CD14-positive monocyte (primary cell): ENCODE data around the gene DPH1. TPM values are rescaled to one million over a fixed set of nuclear protein-coding genes. Genes with fewer than 3 reads are reported as not detected.

Experiments
- DNase-seq, 3 donors: peaks; one replicate each; pipeline ENCODE4 v3.0.0-alpha.2; 2011 to 2022
- H2AFZ ChIP-seq: 2 replicates; pipeline ENCODE4 v1.6.0; 2012; ENCODE audit warnings: mild to moderate bottlenecking, low read depth, low read length, inconsistent platforms; ENCODE audit not compliant: insufficient read depth, poor library complexity, severe bottlenecking
- H3K27ac ChIP-seq, 2 donors: 1 replicate in 1 of 2; 2 replicates in 1 of 2; pipeline ENCODE4 v1.5.1; 2012 to 2013; ENCODE audit warnings: low read length in 2 of 2, control low read depth in 1 of 2, inconsistent platforms in 1 of 2, low read depth in 1 of 2, mild to moderate bottlenecking in 1 of 2
- H3K27me3 ChIP-seq, 2 donors: one replicate each; pipeline versions ENCODE4 v1.6.0 to v1.6.1; 2011 to 2013; ENCODE audit warnings: low read length in 2 of 2; ENCODE audit not compliant: control insufficient read depth in 2 of 2, insufficient read depth in 2 of 2
- H3K36me3 ChIP-seq, 2 donors: replicated peaks in 1 of 2; 1 replicate in 1 of 2; 2 replicates in 1 of 2; pipeline versions ENCODE4 v1.5.1 to v1.6.1; 2012 to 2013; ENCODE audit warnings: low read length in 2 of 2, control low read depth in 1 of 2, inconsistent platforms in 1 of 2, mild to moderate bottlenecking in 1 of 2; ENCODE audit not compliant: insufficient read depth in 2 of 2, control insufficient read depth in 1 of 2
- H3K4me1 ChIP-seq, 2 donors: 1 replicate in 1 of 2; 2 replicates in 1 of 2; pipeline versions ENCODE4 v1.5.1 to v1.6.1; 2012 to 2013; ENCODE audit warnings: low read length in 2 of 2, control low read depth in 1 of 2, inconsistent platforms in 1 of 2, mild to moderate bottlenecking in 1 of 2, moderate library complexity in 1 of 2; ENCODE audit not compliant: insufficient read depth in 2 of 2, control insufficient read depth in 1 of 2
- H3K4me2 ChIP-seq: replicated peaks from 2 replicates; pipeline ENCODE3; 2012; ENCODE audit warnings: low read length, moderate library complexity, mild to moderate bottlenecking; ENCODE audit not compliant: poor library complexity, severe bottlenecking; ENCODE audit errors: extremely low read depth
- H3K4me3 ChIP-seq, 3 experiments: fragments of 200-600 bp in 1 of 3; sonication (generic) in 1 of 3; replicated peaks in 1 of 3; 1 replicate in 2 of 3; 2 replicates in 1 of 3; pipeline ENCODE4 v1.5.1; 2011 to 2013; ENCODE audit warnings: low read length in 3 of 3, mild to moderate bottlenecking in 3 of 3, control low read depth in 2 of 3, low read depth in 2 of 3, inconsistent platforms in 1 of 3, moderate library complexity in 1 of 3
- H3K79me2 ChIP-seq: 2 replicates; pipeline ENCODE4 v1.6.0; 2012; ENCODE audit warnings: mild to moderate bottlenecking, control low read depth, inconsistent platforms, low read length, moderate library complexity; ENCODE audit not compliant: insufficient read depth
- H3K9ac ChIP-seq: 2 replicates; pipeline ENCODE4 v1.6.0; 2017; ENCODE audit warnings: low read length, mild to moderate bottlenecking; ENCODE audit not compliant: insufficient read depth, poor library complexity, severe bottlenecking
- H3K9me3 ChIP-seq, 2 donors: replicated peaks in 1 of 2; 1 replicate in 1 of 2; 2 replicates in 1 of 2; pipeline versions ENCODE4 v1.5.1 to v1.6.1; 2012 to 2013; ENCODE audit warnings: low read length in 2 of 2, control low read depth in 1 of 2; ENCODE audit not compliant: control insufficient read depth in 1 of 2, insufficient read depth in 1 of 2
- H4K20me1 ChIP-seq: 2 replicates; pipeline ENCODE4 v1.6.0; 2012; ENCODE audit warnings: mild to moderate bottlenecking, low read length, control low read depth, moderate library complexity; ENCODE audit not compliant: insufficient read depth
- H3K27ac Mint-ChIP-seq, 7 donors: one replicate each; pipeline ENCODE4 v1.8.0; 2020; ENCODE audit warnings: mild to moderate bottlenecking in 7 of 7, mixed read lengths in 7 of 7, moderate library complexity in 6 of 7, inconsistent platforms in 2 of 7
- H3K27me3 Mint-ChIP-seq, 3 donors: one replicate each; pipeline ENCODE4 v1.8.0; 2021 to 2022; ENCODE audit warnings: low read depth in 3 of 3, mild to moderate bottlenecking in 3 of 3, mixed read lengths in 3 of 3, moderate library complexity in 3 of 3, inconsistent platforms in 1 of 3
- H3K36me3 Mint-ChIP-seq, 2 donors: one replicate each; pipeline ENCODE4 v1.8.0; 2020; ENCODE audit warnings: mixed read lengths in 2 of 2, inconsistent platforms in 1 of 2, mild to moderate bottlenecking in 1 of 2
- H3K4me1 Mint-ChIP-seq: one replicate; pipeline ENCODE4 v1.8.0; 2020; ENCODE audit warnings: mild to moderate bottlenecking, mixed read lengths
- H3K4me3 Mint-ChIP-seq, 2 donors: one replicate each; pipeline ENCODE4 v1.8.0; 2020; ENCODE audit warnings: mild to moderate bottlenecking in 2 of 2, mixed read lengths in 2 of 2, moderate library complexity in 1 of 2
- H3K9me3 Mint-ChIP-seq, 7 donors: one replicate each; pipeline ENCODE4 v1.8.0; 2020 to 2022; ENCODE audit warnings: mixed read lengths in 7 of 7, mild to moderate bottlenecking in 6 of 7, moderate library complexity in 6 of 7, inconsistent platforms in 2 of 7
- CTCF ChIP-seq: fragments of 200-600 bp; IDR thresholded peaks from one replicate; pipeline ENCODE4 v1.8.0; 2022; ENCODE audit warnings: antibody characterized with exemption, mild to moderate bottlenecking
- whole genome bisulfite sequencing: methylation state at CpG from one replicate; pipeline ENCODE4 v1.1.5; 2013; ENCODE audit warnings: missing lambda C conversion rate; ENCODE audit not compliant: insufficient coverage; 5-methylcytosine and 5-hydroxymethylcytosine counted together
- intact Hi-C, 2 donors: fragments of 100-400 bp; cut with micrococcal nuclease; formaldehyde crosslinking; loops; one replicate each; pipeline versions ENCODE4 v1.15.0 to v1.15.1; 2023
- polyA plus RNA-seq, 3 donors: library from polyadenylated mRNA; depleted of rRNA in 1 of 3; unstranded in 2 of 3; stranded (reverse) in 1 of 3; fragments of 300-500 nt in 2 of 3; fragments of >200 nt in 1 of 3; fragmentation: Illumina TruSeq in 2 of 3; gene quantifications; 1 replicate in 2 of 3; 2 replicates in 1 of 3; pipeline ENCODE4 v1.2.3, GENCODE V29; 2012 to 2021

The DPH1 gene
- polyA plus RNA-seq, 3 donors, result 7.5 to 29.4 (median 9.3) TPM

- no peak overlapping the region for H2AFZ ChIP-seq
- H3K36me3 Mint-ChIP-seq, result no peaks in the 10 kb centered on the region
- peaks cover 0 to 23% of the 10 kb centered on the region in 2 donors for H3K27me3 ChIP-seq
- no peaks in the 10 kb centered on the region for H3K9me3 ChIP-seq
- no peak overlapping the region for H3K4me3 ChIP-seq
- H3K4me2 ChIP-seq, result no peak overlapping the region
- H3K4me1 ChIP-seq, result peaks cover 0 to 5% of the 10 kb centered on the region in 2 donors
- intact Hi-C loops, result no loop called here
- H3K27ac Mint-ChIP-seq, result no peak overlapping the region
- H3K4me1 Mint-ChIP-seq, result no peaks in the 10 kb centered on the region
- no peak overlapping the region for H3K4me3 Mint-ChIP-seq
- no peak overlapping the region for H3K27ac ChIP-seq
- no peak overlapping the region for H3K9ac ChIP-seq
- no peaks in the 10 kb centered on the region for H4K20me1 ChIP-seq
- WGBS, result 76% methylated on average over 5 of the region's 16 CpGs
- no peak for DNase-seq
- H3K79me2 ChIP-seq, result no peaks in the 10 kb centered on the region
- no peak for TF ChIP-seq CTCF
- peaks cover 0 to 8% (median 5%) of the 10 kb centered on the region in 7 donors for H3K9me3 Mint-ChIP-seq
- no peaks in the 10 kb centered on the region for H3K36me3 ChIP-seq
- peaks cover 17 to 38% (median 27%) of the 10 kb centered on the region in 3 donors for H3K27me3 Mint-ChIP-seq
These were observed 27.1 kb upstream of the DPH1 start for GRCh38 chr17:2002767-2003329.

GRCh38 chr17:2003525-2003924 is 26.4 kb upstream of the DPH1 start:
- no peak overlapping the region for H3K9ac ChIP-seq
- H3K4me1 Mint-ChIP-seq, result peaks cover 5% of the 10 kb centered on the region
- H3K79me2 ChIP-seq, result no peaks in the 10 kb centered on the region
- no peaks in the 10 kb centered on the region for H4K20me1 ChIP-seq
- TF ChIP-seq CTCF, result no peak
- H3K4me3 ChIP-seq, result no peak overlapping the region
- H3K9me3 ChIP-seq, result no peaks in the 10 kb centered on the region
- H3K9me3 Mint-ChIP-seq, result peaks cover 0 to 8% (median 5%) of the 10 kb centered on the region in 7 donors
- peaks cover 17 to 34% (median 29%) of the 10 kb centered on the region in 3 donors for H3K27me3 Mint-ChIP-seq
- DNase-seq, result no peak
- no peak overlapping the region for H3K27ac ChIP-seq
- WGBS, result 97% methylated on average over 12 of the region's 13 CpGs
- H3K36me3 Mint-ChIP-seq, result no peaks in the 10 kb centered on the region
- H3K4me2 ChIP-seq, result no peak overlapping the region
- no peaks in the 10 kb centered on the region for H3K36me3 ChIP-seq
- H3K27me3 ChIP-seq, result peaks cover 0 to 23% of the 10 kb centered on the region in 2 donors
- intact Hi-C loops, result no loop called here
- no peak overlapping the region for H2AFZ ChIP-seq
- no peak overlapping the region for H3K27ac Mint-ChIP-seq
- H3K4me1 ChIP-seq, result peaks cover 0 to 3% of the 10 kb centered on the region in 2 donors
- H3K4me3 Mint-ChIP-seq, result no peak overlapping the region
